GM21526 (cell line): ENCODE data around the gene FGFR2.

Source experiments
- ATAC-seq: cut with Tn5 transposase; IDR thresholded peaks from one replicate; pipeline ENCODE4 v1.9.1; 2021; ENCODE audit warnings: moderate library complexity; ENCODE audit not compliant: unreplicated experiment, low FRiP score

The FGFR2 gene

GRCh38 chr10:121592155-121592890 lies 5.9 kb downstream of the FGFR2 start:
- ATAC-seq: no peak

- no peak for ATAC-seq
Observed at GRCh38 chr10:121591186-121591585, 7.1 kb downstream of the FGFR2 start.

DNA sequence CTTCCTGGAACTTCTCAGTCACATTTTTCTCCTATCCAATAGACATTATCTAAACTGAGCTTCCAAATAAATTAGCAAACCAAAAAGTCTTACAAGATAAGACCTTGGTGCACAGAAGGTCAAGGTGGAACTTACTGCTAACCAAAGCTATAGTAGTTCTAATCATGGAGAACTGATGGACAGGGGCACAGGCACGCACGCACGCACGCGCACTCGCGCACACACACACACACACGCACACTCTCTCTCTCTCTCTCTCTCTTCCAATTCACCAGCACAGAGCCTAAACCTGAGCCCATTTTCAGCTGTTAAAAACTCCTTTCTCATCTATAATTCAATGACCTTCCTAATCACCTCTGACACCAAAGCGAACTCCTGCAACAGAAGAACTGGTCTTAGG lies 7.5 kb downstream of the FGFR2 start:
- ATAC-seq: no peak

- ATAC-seq: no peak
Observed at GRCh38 chr10:121589553-121589952, 8.7 kb downstream of the FGFR2 start.

- ATAC-seq: no peak
Observed at GRCh38 chr10:121583857-121584256, 14.4 kb downstream of the FGFR2 start.

GRCh38 chr10:121583258-121583657 lies 15.0 kb downstream of the FGFR2 start:
- no peak for ATAC-seq

DNA sequence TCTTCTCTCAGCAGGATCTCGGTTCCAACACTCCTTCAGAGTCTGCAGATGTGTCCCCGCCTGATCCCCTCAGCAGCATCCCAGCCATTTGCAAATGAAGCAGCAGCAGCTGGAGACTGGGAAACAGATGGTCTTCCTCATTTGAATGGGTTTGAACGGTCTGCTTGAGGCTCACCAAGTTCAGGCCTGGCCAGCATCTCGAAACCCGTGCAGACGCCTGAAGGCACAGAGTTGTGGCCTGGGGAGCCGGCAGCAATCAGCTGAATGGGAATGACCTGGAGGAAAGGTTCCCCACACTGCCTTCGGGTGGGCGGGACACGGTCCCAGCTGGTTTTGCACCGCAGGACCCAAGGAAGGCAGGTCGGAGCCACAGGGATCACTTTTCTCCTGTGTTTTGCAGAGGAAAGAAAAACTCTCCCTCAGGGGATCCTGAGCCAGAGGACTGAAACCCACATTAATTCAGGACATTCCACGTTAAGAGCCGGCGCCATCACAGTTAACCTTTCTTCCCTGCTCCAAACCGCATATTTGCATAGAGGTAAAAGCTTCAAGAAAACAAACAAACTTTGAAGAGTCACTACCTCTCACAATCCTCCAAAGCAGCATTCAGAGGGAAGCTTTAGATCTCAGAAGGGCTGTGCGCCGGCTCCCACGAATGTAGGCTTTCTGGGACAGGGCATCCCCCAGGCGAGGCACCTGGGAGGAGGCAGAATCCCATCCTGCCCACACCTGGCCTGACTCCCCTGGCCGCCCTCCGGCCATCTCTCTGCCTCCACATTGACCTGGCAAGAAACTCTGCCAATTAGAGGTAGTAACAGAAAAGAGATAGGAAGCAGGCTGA lies 17.7 kb downstream of the FGFR2 start:
- no peak for ATAC-seq

DNA sequence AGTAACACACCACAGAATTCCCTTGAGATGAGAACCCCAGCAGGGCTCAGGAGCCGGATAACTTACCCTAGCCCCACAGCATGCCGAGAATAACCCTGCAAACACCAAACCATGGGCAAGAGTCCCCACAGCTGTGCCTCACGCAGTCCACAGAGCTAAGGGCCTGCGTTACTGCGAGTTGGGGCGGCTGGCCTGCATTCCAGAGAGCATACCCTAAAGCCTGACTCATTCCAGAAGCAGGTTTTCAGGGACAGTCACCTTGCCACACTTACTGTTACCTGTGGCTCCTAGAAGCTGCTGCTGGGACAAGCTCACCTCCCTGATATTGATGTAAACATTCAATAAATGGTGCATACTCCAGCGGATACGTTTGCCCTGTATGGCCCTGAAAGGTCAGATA lies 18.6 kb downstream of the FGFR2 start:
- ATAC-seq: no peak

DNA sequence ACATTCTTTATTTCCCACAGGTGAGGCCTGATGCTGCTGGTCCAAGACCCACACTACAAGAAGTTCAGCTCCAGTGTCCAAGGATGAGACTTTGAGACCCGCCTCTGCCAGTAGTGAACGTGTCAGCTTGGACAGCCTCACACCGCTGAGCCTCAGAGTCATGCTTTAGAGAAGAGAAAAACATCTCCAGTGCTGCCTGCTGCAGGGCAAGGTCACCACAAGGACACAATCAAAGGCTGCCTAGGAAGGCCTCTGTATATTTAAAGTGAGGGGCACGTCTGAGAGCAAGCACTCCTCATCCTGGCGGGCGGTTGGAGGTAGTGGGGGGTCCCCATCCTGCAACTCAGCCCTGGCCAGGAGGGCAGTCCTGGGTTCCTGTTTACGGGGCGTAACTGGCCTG lies 19.3 kb downstream of the FGFR2 start:
- no peak for ATAC-seq

- ATAC-seq: no peak
Observed at GRCh38 chr10:121578298-121578697, 19.9 kb downstream of the FGFR2 start.

DNA sequence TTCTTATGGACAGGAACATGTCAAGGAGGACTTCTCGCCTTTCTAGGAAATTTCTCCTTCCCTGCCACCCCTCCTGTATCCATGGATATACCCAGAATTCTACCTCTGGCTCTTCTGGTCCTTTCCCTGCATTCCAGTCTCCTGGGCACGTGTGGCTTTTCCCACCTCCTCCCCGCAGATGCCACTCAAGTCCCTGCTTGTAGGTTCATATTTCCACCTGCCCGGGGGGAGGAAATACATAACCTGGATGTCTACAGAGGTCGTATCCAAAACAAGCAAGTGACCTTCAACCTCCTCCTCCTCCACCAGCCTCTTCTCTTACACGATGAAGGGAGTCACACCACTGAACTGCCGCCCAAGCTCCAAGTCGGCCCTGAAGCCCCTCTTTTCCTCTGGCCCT lies 20.7 kb downstream of the FGFR2 start:
- ATAC-seq: no peak

DNA sequence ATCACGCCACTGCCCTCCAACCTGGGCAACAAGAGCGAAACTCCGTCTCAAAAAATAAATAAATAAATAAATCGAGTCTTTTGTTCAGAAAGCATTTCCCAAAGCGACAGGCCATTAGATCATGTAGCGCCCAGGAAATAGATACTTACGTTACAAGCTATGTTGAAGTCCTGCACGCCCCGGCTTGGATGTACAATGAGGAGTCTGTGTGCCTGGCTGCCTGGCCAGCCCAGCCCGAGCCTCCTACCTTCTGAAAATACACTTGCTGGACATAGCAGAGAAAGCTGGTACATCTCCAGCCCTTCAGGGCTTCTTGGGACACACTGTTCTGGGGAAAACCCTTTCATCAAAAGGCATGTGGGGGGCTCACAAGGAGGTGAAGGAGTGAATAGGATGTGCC lies 22.1 kb downstream of the FGFR2 start:
- ATAC-seq: no peak

- no peak for ATAC-seq
Observed at GRCh38 chr10:121574519-121575166, 23.6 kb downstream of the FGFR2 start.

DNA sequence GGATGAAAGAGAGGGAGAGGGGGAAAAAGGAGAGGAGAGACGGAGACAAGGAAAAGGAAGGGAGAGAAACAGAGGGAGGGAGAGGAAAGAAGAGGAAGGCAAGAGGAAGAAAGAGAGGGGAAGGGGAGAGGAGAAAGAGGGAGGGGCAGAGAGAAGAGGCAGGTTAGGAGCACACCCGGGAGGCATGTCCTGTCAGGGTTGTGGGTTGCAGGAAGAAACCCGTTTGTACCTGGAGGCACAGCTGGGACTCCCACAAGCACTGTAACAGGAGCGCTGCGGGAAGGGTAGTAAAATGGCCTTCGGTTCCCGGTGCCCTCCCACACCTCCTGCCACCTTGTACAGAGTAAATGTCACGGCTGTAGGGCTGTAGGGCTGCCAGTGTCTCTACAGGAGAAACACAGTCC lies 24.7 kb downstream of the FGFR2 start:
- no peak for ATAC-seq

GRCh38 chr10:121572859-121573537 lies 25.2 kb downstream of the FGFR2 start:
- ATAC-seq: no peak

GRCh38 chr10:121570315-121570714 lies 27.9 kb downstream of the FGFR2 start:
- no peak for ATAC-seq

GRCh38 chr10:121568275-121568674 lies 30.0 kb downstream of the FGFR2 start:
- ATAC-seq: no peak

GRCh38 chr10:121567569-121567968 lies 30.7 kb downstream of the FGFR2 start:
- ATAC-seq: no peak

- ATAC-seq: no peak
Observed at GRCh38 chr10:121566755-121567154, 31.5 kb downstream of the FGFR2 start.

- ATAC-seq: no peak
Observed at GRCh38 chr10:121559326-121560026, 38.8 kb downstream of the FGFR2 start.
